Thyroid gland (tissue), 4 donors: ENCODE data around the gene SDHA.
"Not testable (repeated sequence)": the region's sequence is repeated elsewhere in the genome, so short reads cannot be mapped to it uniquely, and the experiment has no call there.

Experiments used
- CTCF ChIP-seq, 6 experiments: fragments of 200-600 bp in 3 of 6; fragments of 450-650 bp in 3 of 6; sonication (generic) in 3 of 6; IDR thresholded peaks; one replicate each; pipeline ENCODE4 v1.5.1; 2016 to 2019; ENCODE audit warnings: antibody characterized with exemption in 6 of 6, mild to moderate bottlenecking in 2 of 6, inconsistent platforms in 1 of 6, moderate library complexity in 1 of 6
- POLR2A ChIP-seq, 2 donors: fragments of 450-650 bp; IDR thresholded peaks; one replicate each; pipeline ENCODE4 v1.6.1; 2017; ENCODE audit warnings: antibody characterized with exemption in 2 of 2, mild to moderate bottlenecking in 2 of 2, moderate library complexity in 1 of 2

GRCh38 chr5:251538-251937, 33.4 kb downstream of the SDHA start:
- TF ChIP-seq CTCF, POLR2A (IDR thresholded peaks at IDR 0.05): not testable (repeated sequence)
